Spleen (tissue), 7 donors: ENCODE data around the gene ARSA.

ENCODE experiments used
- POLR2A ChIP-seq, 3 donors: fragments of 450-650 bp; IDR thresholded peaks; one replicate each; pipeline ENCODE4 v1.5.1; 2017; ENCODE audit warnings: antibody characterized with exemption in 3 of 3, mild to moderate bottlenecking in 1 of 3
- POLR2AphosphoS5 ChIP-seq, 3 donors: sonication (generic); formaldehyde crosslinking; IDR thresholded peaks; one replicate each; pipeline ENCODE4 v1.5.1; 2017; ENCODE audit warnings: antibody characterized with exemption in 3 of 3
- TF ChIP-seq, protein P1 (sequence below), 11 experiments: fragments of 200-600 bp in 7 of 11; fragments of 450-650 bp in 4 of 11; sonication (generic) in 4 of 11; IDR thresholded peaks in 8 of 11; conservative IDR thresholded peaks in 3 of 11; 1 replicate in 7 of 11; 2 replicates in 4 of 11; pipeline versions ENCODE4 v1.4.0 to v1.8.0; 2016 to 2021; ENCODE audit warnings: antibody characterized with exemption in 11 of 11, inconsistent platforms in 4 of 11, mild to moderate bottlenecking in 1 of 11
- donor health status: DM: no; HTN: no; CAD: no; lungs with moderate emphysema.
- donor health status: DM: no; HTN: no; CAD: no.
- donor health status: DM: no; HTN: no; CAD: no.

DNA sequence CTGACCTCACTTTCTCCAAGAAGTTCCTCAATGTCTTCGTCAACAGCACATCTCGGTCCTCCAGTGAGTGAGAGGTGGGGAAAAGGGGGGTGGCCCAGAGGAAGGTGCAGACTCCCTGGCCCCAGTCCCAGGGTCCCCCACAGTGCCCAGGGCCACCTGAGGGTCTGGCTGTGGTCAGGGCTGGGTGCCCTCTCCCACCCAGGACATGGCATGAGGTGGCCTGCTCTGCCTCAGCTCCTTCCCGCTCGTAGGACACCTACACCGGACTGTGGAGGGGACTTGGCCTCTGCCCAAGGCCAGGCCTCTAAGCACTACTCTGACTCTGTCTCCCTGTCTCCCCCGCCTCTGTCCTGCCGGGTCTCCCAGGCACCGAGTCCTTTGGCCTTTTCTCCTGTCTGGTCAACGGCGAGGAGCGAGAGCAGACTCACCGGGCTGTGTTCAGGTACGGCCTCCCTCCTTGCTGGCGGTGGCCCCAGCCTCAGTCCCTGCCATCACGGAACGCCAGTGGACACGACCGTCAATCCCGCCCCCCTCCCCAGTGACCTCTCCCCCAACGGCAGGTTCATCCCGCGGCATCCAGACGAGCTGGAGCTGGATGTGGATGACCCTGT is 22.8 kb downstream of the ARSA start:
- TF ChIP-seq, protein P1, sequence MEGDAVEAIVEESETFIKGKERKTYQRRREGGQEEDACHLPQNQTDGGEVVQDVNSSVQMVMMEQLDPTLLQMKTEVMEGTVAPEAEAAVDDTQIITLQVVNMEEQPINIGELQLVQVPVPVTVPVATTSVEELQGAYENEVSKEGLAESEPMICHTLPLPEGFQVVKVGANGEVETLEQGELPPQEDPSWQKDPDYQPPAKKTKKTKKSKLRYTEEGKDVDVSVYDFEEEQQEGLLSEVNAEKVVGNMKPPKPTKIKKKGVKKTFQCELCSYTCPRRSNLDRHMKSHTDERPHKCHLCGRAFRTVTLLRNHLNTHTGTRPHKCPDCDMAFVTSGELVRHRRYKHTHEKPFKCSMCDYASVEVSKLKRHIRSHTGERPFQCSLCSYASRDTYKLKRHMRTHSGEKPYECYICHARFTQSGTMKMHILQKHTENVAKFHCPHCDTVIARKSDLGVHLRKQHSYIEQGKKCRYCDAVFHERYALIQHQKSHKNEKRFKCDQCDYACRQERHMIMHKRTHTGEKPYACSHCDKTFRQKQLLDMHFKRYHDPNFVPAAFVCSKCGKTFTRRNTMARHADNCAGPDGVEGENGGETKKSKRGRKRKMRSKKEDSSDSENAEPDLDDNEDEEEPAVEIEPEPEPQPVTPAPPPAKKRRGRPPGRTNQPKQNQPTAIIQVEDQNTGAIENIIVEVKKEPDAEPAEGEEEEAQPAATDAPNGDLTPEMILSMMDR (IDR thresholded peaks at IDR 0.05 in 8 of 11, conservative IDR thresholded peaks at IDR 0.05 in 3 of 11): no peak
- TF ChIP-seq POLR2A (IDR thresholded peaks at IDR 0.05) (no peak), POLR2AphosphoS5 (IDR thresholded peaks at IDR 0.05) (no peak)
